Astrocyte of the spinal cord (primary cell): ENCODE data around the gene ADGRE1.

Experiments used
- DNase-seq: peaks from one replicate; pipeline ENCODE4 v3.0.0; 2011; ENCODE audit warnings: low read depth, low spot score
- H3K4me3 ChIP-seq: 2 replicates; pipeline ENCODE4 v1.5.1; 2011; ENCODE audit warnings: low read depth, mild to moderate bottlenecking, low read length, moderate library complexity
- CTCF ChIP-seq: IDR thresholded peaks from 2 replicates; pipeline ENCODE4 v1.5.1; 2012; ENCODE audit warnings: low read depth, mild to moderate bottlenecking, low read length, inconsistent platforms
- in situ Hi-C: cut with HindIII; loops from 2 replicates; pipeline ENCODE4 v1.10.0; 2017; ENCODE audit warnings: low sequenced_read_pairs

The ADGRE1 gene

GRCh38 chr19:6890938-6891337 is 3.6 kb downstream of the ADGRE1 start:
- no peak for DNase-seq
- H3K4me3 ChIP-seq, result no peak overlapping the region
- TF ChIP-seq CTCF, result no peak
- in situ Hi-C loops, result no loop called here

- DNase-seq, result no peak
- no peak overlapping the region for H3K4me3 ChIP-seq
- in situ Hi-C loops, result no loop called here
- TF ChIP-seq CTCF, result no peak
Measured at GRCh38 chr19:6891761-6892385, 4.5 kb downstream of the ADGRE1 start.

GRCh38 chr19:6894313-6894712 is 6.9 kb downstream of the ADGRE1 start:
- TF ChIP-seq CTCF, result no peak
- in situ Hi-C loops, result no loop called here
- H3K4me3 ChIP-seq, result no peak overlapping the region
- no peak for DNase-seq

- in situ Hi-C loops, result no loop called here
- no peak for DNase-seq
- H3K4me3 ChIP-seq, result no peak overlapping the region
- TF ChIP-seq CTCF, result no peak
Measured at GRCh38 chr19:6903446-6903845, 16.1 kb downstream of the ADGRE1 start.

- in situ Hi-C loops, result no loop called here
- TF ChIP-seq CTCF, result no peak
- no peak for DNase-seq
Measured at GRCh38 chr19:6906559-6907060, 19.2 kb downstream of the ADGRE1 start.

GRCh38 chr19:6911523-6911922 is 24.1 kb downstream of the ADGRE1 start:
- in situ Hi-C loops, result no loop called here
- TF ChIP-seq CTCF, result no peak
- H3K4me3 ChIP-seq, result no peak overlapping the region
- DNase-seq, result no peak

More at GRCh38 chr19:6906559-6907060, 19.2 kb downstream of the ADGRE1 start:
- no peak overlapping the region for H3K4me3 ChIP-seq
